ENCODE data around the gene TLX2.

TLX2 gene

GRCh38 chr2:74530239-74531187 is 16.3 kb downstream of the TLX2 start:
- Mint-ChIP-seq H3K9me3 (no peaks in the 10 kb centered on the region), H3K27ac (peak overlapping the region; percentile 78), H3K27me3 (no peaks in the 10 kb centered on the region), H3K4me3 (peak overlapping the region; percentile 99), H3K4me1 (ENCODE audit: low read depth) (peaks cover 50% of the 10 kb centered on the region), H3K36me3 (ENCODE audit: low read depth) (peaks cover 63% of the 10 kb centered on the region)

GRCh38 chr2:74531666-74532065 is 17.4 kb downstream of the TLX2 start:
- Mint-ChIP-seq H3K9me3 (no peaks in the 10 kb centered on the region), H3K4me3 (peak overlapping the region; percentile 99), H3K27me3 (no peaks in the 10 kb centered on the region), H3K36me3 (ENCODE audit: low read depth) (peaks cover 53% of the 10 kb centered on the region), H3K27ac (peak overlapping the region; percentile 78), H3K4me1 (ENCODE audit: low read depth) (peaks cover 44% of the 10 kb centered on the region)

- Mint-ChIP-seq H3K4me1 (ENCODE audit: low read depth) (peaks cover 38% of the 10 kb centered on the region), H3K4me3 (peak overlapping the region; percentile 99), H3K27ac (peak overlapping the region; percentile 78), H3K36me3 (ENCODE audit: low read depth) (peaks cover 47% of the 10 kb centered on the region), H3K9me3 (no peaks in the 10 kb centered on the region), H3K27me3 (no peaks in the 10 kb centered on the region)
These were observed 18.0 kb downstream of the TLX2 start for GRCh38 chr2:74532222-74532621.

- H3K4me3 Mint-ChIP-seq, result no peak overlapping the region
- no peak overlapping the region for H3K27ac Mint-ChIP-seq
- peaks cover 26% of the 10 kb centered on the region for H3K4me1 Mint-ChIP-seq (ENCODE audit: low read depth)
- peaks cover 35% of the 10 kb centered on the region for H3K36me3 Mint-ChIP-seq (ENCODE audit: low read depth)
- H3K27me3 Mint-ChIP-seq, result peaks cover 9% of the 10 kb centered on the region
- H3K9me3 Mint-ChIP-seq, result no peaks in the 10 kb centered on the region
These were observed 19.2 kb downstream of the TLX2 start for GRCh38 chr2:74533464-74533863.

GRCh38 chr2:74534411-74534810 is 20.2 kb downstream of the TLX2 start:
- Mint-ChIP-seq H3K4me1 (ENCODE audit: low read depth) (peaks cover 28% of the 10 kb centered on the region), H3K27me3 (peaks cover 9% of the 10 kb centered on the region)

GRCh38 chr2:74535440-74535965 is 21.3 kb downstream of the TLX2 start:
- no peak overlapping the region for H3K4me3 Mint-ChIP-seq
- peaks cover 28% of the 10 kb centered on the region for H3K4me1 Mint-ChIP-seq (ENCODE audit: low read depth)
- no peaks in the 10 kb centered on the region for H3K9me3 Mint-ChIP-seq
- peaks cover 9% of the 10 kb centered on the region for H3K27me3 Mint-ChIP-seq
- no peak overlapping the region for H3K27ac Mint-ChIP-seq
- peaks cover 26% of the 10 kb centered on the region for H3K36me3 Mint-ChIP-seq (ENCODE audit: low read depth)

More at GRCh38 chr2:74534411-74534810, 20.2 kb downstream of the TLX2 start:
- Mint-ChIP-seq H3K36me3 (ENCODE audit: low read depth) (peaks cover 27% of the 10 kb centered on the region), H3K27ac (no peak overlapping the region), H3K4me3 (no peak overlapping the region), H3K9me3 (no peaks in the 10 kb centered on the region)

GRCh38 chr2:74536166-74536950 is 22.1 kb downstream of the TLX2 start:
- H3K4me3 Mint-ChIP-seq, result no peak overlapping the region
- H3K4me1 Mint-ChIP-seq (ENCODE audit: low read depth), result peaks cover 20% of the 10 kb centered on the region
- H3K36me3 Mint-ChIP-seq (ENCODE audit: low read depth), result peaks cover 17% of the 10 kb centered on the region
- H3K27ac Mint-ChIP-seq, result no peak overlapping the region
- no peaks in the 10 kb centered on the region for H3K9me3 Mint-ChIP-seq
- peaks cover 9% of the 10 kb centered on the region for H3K27me3 Mint-ChIP-seq

- peaks cover 12% of the 10 kb centered on the region for H3K4me1 Mint-ChIP-seq (ENCODE audit: low read depth)
- no peak overlapping the region for H3K4me3 Mint-ChIP-seq
- no peaks in the 10 kb centered on the region for H3K9me3 Mint-ChIP-seq
- H3K27ac Mint-ChIP-seq, result no peak overlapping the region
- peaks cover 10% of the 10 kb centered on the region for H3K36me3 Mint-ChIP-seq (ENCODE audit: low read depth)
- H3K27me3 Mint-ChIP-seq, result peaks cover 9% of the 10 kb centered on the region
These were observed 22.9 kb downstream of the TLX2 start for GRCh38 chr2:74537140-74537539.

GRCh38 chr2:74538881-74539339 is 24.7 kb downstream of the TLX2 start:
- H3K36me3 Mint-ChIP-seq (ENCODE audit: low read depth), result peaks cover 1% of the 10 kb centered on the region
- H3K4me1 Mint-ChIP-seq (ENCODE audit: low read depth), result peaks cover 8% of the 10 kb centered on the region
- H3K27ac Mint-ChIP-seq, result no peak overlapping the region
- no peaks in the 10 kb centered on the region for H3K9me3 Mint-ChIP-seq
- H3K27me3 Mint-ChIP-seq, result peaks cover 20% of the 10 kb centered on the region
- no peak overlapping the region for H3K4me3 Mint-ChIP-seq

GRCh38 chr2:74540291-74540690 is 26.0 kb downstream of the TLX2 start:
- Mint-ChIP-seq H3K27me3 (peaks cover 20% of the 10 kb centered on the region), H3K4me1 (ENCODE audit: low read depth) (peaks cover 8% of the 10 kb centered on the region), H3K9me3 (no peaks in the 10 kb centered on the region), H3K4me3 (no peak overlapping the region), H3K36me3 (ENCODE audit: low read depth) (no peaks in the 10 kb centered on the region), H3K27ac (no peak overlapping the region)

GRCh38 chr2:74542978-74543377 is 28.7 kb downstream of the TLX2 start:
- Mint-ChIP-seq H3K27ac (no peak overlapping the region), H3K36me3 (ENCODE audit: low read depth) (no peaks in the 10 kb centered on the region), H3K4me3 (no peak overlapping the region), H3K4me1 (ENCODE audit: low read depth) (peaks cover 9% of the 10 kb centered on the region), H3K9me3 (no peaks in the 10 kb centered on the region), H3K27me3 (peaks cover 35% of the 10 kb centered on the region)

- no peak overlapping the region for H3K4me3 Mint-ChIP-seq
- H3K27ac Mint-ChIP-seq, result no peak overlapping the region
- peaks cover 42% of the 10 kb centered on the region for H3K27me3 Mint-ChIP-seq
These were observed 30.4 kb downstream of the TLX2 start for GRCh38 chr2:74544634-74545033.

GRCh38 chr2:74546004-74546403 is 31.8 kb downstream of the TLX2 start:
- Mint-ChIP-seq H3K4me1 (ENCODE audit: low read depth) (peaks cover 10% of the 10 kb centered on the region), H3K4me3 (no peak overlapping the region), H3K36me3 (ENCODE audit: low read depth) (no peaks in the 10 kb centered on the region), H3K9me3 (no peaks in the 10 kb centered on the region), H3K27me3 (peaks cover 56% of the 10 kb centered on the region), H3K27ac (no peak overlapping the region)

More at GRCh38 chr2:74544634-74545033, 30.4 kb downstream of the TLX2 start:
- Mint-ChIP-seq H3K9me3 (no peaks in the 10 kb centered on the region), H3K36me3 (ENCODE audit: low read depth) (no peaks in the 10 kb centered on the region), H3K4me1 (ENCODE audit: low read depth) (peaks cover 10% of the 10 kb centered on the region)

- no peaks in the 10 kb centered on the region for H3K36me3 Mint-ChIP-seq (ENCODE audit: low read depth)
- peaks cover 53% of the 10 kb centered on the region for H3K27me3 Mint-ChIP-seq
- no peak overlapping the region for H3K27ac Mint-ChIP-seq
- H3K4me3 Mint-ChIP-seq, result peak overlapping the region; percentile 79
- no peaks in the 10 kb centered on the region for H3K9me3 Mint-ChIP-seq
- H3K4me1 Mint-ChIP-seq (ENCODE audit: low read depth), result peaks cover 10% of the 10 kb centered on the region
These were observed 34.1 kb downstream of the TLX2 start for GRCh38 chr2:74548285-74548899.

Measured in stimulated activated naive CD8-positive, alpha-beta T cell treated with anti-CD3 and anti-CD28 coated beads, Interleukin-15, Interleukin-2, amounts not matched to agents 100 ng/mL and 50 ng/mL, for 24 hours (primary cell).